ENCODE measurements around the gene MPZL3.

GRCh38 chr11:118200497-118200896 lies 51.7 kb downstream of the MPZL3 start:
- TF ChIP-seq CTCF (IDR thresholded peaks at IDR 0.05; ENCODE audit: poor library complexity): no peak
- no peak for TF ChIP-seq EZH2 (IDR thresholded peaks at IDR 0.05; ENCODE audit: borderline replicate concordance)
- no peak for TF ChIP-seq EZH2phosphoT487 (IDR thresholded peaks at IDR 0.05; ENCODE audit: low read depth, severe bottlenecking, unreplicated experiment)

Data from hepatocyte (in vitro differentiated cells).